SKM-1 (cell line): ENCODE data around the gene DBX1.

Experiments used
- DNase-seq: peaks from one replicate; lab custom pipeline; 2025; ENCODE audit not compliant: unreplicated experiment; lab: John Stamatoyannopoulos, UW

Gene DBX1

GRCh38 chr11:20126724-20127123, 33.6 kb downstream of the DBX1 start:
- no peak for DNase-seq

GRCh38 chr11:20125927-20126326, 34.3 kb downstream of the DBX1 start:
- DNase-seq: no peak

- no peak for DNase-seq
These were observed 38.1 kb downstream of the DBX1 start for GRCh38 chr11:20122131-20122530.

- no peak for DNase-seq
These were observed 39.9 kb downstream of the DBX1 start for GRCh38 chr11:20120134-20120925.

GRCh38 chr11:20119315-20119714, 41.0 kb downstream of the DBX1 start:
- DNase-seq: no peak

GRCh38 chr11:20118209-20118608, 42.1 kb downstream of the DBX1 start:
- DNase-seq: no peak

- no peak for DNase-seq
These were observed 43.0 kb downstream of the DBX1 start for GRCh38 chr11:20117291-20117690.

GRCh38 chr11:20116825-20117224, 43.5 kb downstream of the DBX1 start:
- DNase-seq: no peak

- no peak for DNase-seq
These were observed 45.7 kb downstream of the DBX1 start for GRCh38 chr11:20114588-20114987.

- DNase-seq: no peak
These were observed 47.2 kb downstream of the DBX1 start for GRCh38 chr11:20113149-20113438.

- no peak for DNase-seq
These were observed 47.8 kb downstream of the DBX1 start for GRCh38 chr11:20112291-20113148.

- DNase-seq: no peak
These were observed 48.4 kb downstream of the DBX1 start for GRCh38 chr11:20111871-20112270.

GRCh38 chr11:20110908-20111669, 49.2 kb downstream of the DBX1 start:
- peak; percentile 38 for DNase-seq

GRCh38 chr11:20109731-20110445, 50.4 kb downstream of the DBX1 start:
- DNase-seq: no peak
